A673 (cell line): ENCODE data around the gene ATXN2. TPM values are rescaled to one million over a fixed set of nuclear protein-coding genes. Genes with fewer than 3 reads are reported as not detected.
A peak's percentile ranks its signal among the peaks of the same experiment; 100 is the strongest.

ENCODE experiments used
- BruUV-seq: library from RNA; stranded (reverse); fragments of 400-500 nt; replicated peaks from 2 replicates; lab custom pipeline; 2021; lab: Mats Ljungman, UMichigan
- CTCF ChIA-PET: fragments of 300-600 bp; sonication (Branson Sonifier 250); formaldehyde crosslinking; loops from one replicate; lab custom pipeline; 2022; ENCODE audit warnings: antibody characterized with exemption; lab: Charles Lee
- POLR2A ChIA-PET: fragments of 300-600 bp; sonication (Branson Sonifier 250); formaldehyde crosslinking; loops from one replicate; lab custom pipeline; 2022; ENCODE audit warnings: antibody characterized with exemption; ENCODE audit not compliant: low non-redundant PET; lab: Charles Lee
- DNase-seq: peaks from one replicate; pipeline ENCODE4 v3.0.0-alpha.2; 2015; ENCODE audit warnings: low spot score
- H3K27ac ChIP-seq: fragments of 200-600 bp; sonication (generic); 2 replicates; pipeline ENCODE4 v1.5.1; 2016; ENCODE audit warnings: mixed run types, low read depth, mild to moderate bottlenecking, mixed read lengths, antibody characterized with exemption, low read length; ENCODE audit not compliant: poor library complexity, severe bottlenecking
- H3K27me3 ChIP-seq: fragments of 200-600 bp; sonication (generic); replicated peaks from 2 replicates; pipeline ENCODE4 v1.6.1; 2017; ENCODE audit warnings: mixed run types, low read depth, mild to moderate bottlenecking, mixed read lengths, antibody characterized with exemption, low read length; ENCODE audit not compliant: insufficient read depth, poor library complexity
- H3K36me3 ChIP-seq: fragments of 200-600 bp; sonication (generic); 2 replicates; pipeline ENCODE4 v1.6.1; 2016; ENCODE audit warnings: mixed run types, mild to moderate bottlenecking, mixed read lengths, antibody characterized with exemption, low read length; ENCODE audit not compliant: insufficient read depth, poor library complexity, severe bottlenecking
- H3K4me1 ChIP-seq: fragments of 200-600 bp; sonication (generic); 2 replicates; pipeline ENCODE4 v1.6.1; 2017; ENCODE audit warnings: mixed run types, mild to moderate bottlenecking, mixed read lengths, antibody characterized with exemption, low read length; ENCODE audit not compliant: insufficient read depth, poor library complexity, severe bottlenecking
- H3K4me3 ChIP-seq: fragments of 200-600 bp; sonication (generic); 2 replicates; pipeline ENCODE4 v1.5.1; 2016; ENCODE audit warnings: low read depth, mixed run types, mild to moderate bottlenecking, mixed read lengths, low read length; ENCODE audit not compliant: poor library complexity, severe bottlenecking
- H3K9me3 ChIP-seq: fragments of 200-600 bp; sonication (generic); 2 replicates; pipeline ENCODE4 v1.6.1; 2016; ENCODE audit warnings: mixed run types, low read depth, mild to moderate bottlenecking, mixed read lengths, antibody characterized with exemption, low read length; ENCODE audit not compliant: poor library complexity, severe bottlenecking
- EZH2 ChIP-seq: fragments of 200-600 bp; sonication (generic); IDR thresholded peaks from 2 replicates; pipeline ENCODE4 v1.6.1; 2017; ENCODE audit warnings: borderline replicate concordance, low read depth, mild to moderate bottlenecking, mixed read lengths, antibody characterized with exemption, low read length; ENCODE audit not compliant: poor library complexity, severe bottlenecking
- intact Hi-C: fragments of 100-400 bp; cut with micrococcal nuclease; formaldehyde crosslinking; loops from one replicate; pipeline ENCODE4 v1.10.0; 2022; ENCODE audit not compliant: unreplicated experiment
- total RNA-seq: library from RNA; stranded (reverse); gene quantifications from 2 replicates; pipeline ENCODE4 v1.2.3, GENCODE V29; 2021
- TF ChIP-seq, protein P1 (sequence below): fragments of 300-800, 200-600 bp; sonication (generic); conservative IDR thresholded peaks from 2 replicates; pipeline ENCODE4 v1.5.1; 2017; ENCODE audit warnings: low read depth, mild to moderate bottlenecking, antibody characterized with exemption, low read length, moderate library complexity, mixed read lengths

ATXN2 gene
- total RNA-seq, 1 experiment from 2014 or later = 94.4 TPM

DNA sequence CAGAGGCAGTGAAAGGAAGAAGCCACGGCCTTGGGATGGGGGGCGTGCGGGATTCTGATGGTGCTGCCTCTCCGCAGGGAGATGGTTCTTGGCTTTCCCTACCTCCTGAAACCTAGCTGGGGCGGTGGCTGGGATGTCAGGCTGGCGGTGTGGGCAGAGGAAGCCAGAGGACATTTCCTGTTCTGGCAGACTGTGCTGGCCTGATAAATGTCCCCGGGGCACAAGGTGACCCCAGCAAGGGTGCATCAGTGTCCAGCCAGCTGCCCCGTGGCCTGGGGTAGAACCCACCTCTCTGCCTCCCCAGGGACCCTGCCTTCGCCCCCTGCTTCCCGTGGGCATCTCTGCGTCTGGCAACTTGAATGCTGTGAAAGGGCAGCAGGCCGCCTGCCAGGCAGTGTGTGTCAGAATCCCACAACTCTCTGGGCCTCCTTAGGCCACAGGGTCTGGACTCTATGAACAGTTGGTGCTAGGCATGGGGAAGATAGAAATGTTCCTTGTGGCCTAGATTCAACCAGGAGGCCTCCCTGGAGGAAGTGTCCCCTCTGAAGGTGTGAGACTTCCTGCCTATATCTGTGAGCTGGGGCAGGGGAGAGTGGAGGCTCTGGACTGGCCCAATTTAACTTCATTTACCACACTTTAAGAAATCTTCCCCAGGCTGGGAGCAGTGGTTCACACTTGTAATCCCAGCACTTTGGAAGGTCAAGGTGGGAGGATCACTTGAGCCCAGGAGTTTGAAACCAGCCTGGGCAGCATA is 188.5 kb downstream of the ATXN2 start:
- peaks cover 68% of the 10 kb centered on the region for H3K4me1 ChIP-seq
- H3K9me3 ChIP-seq = no peaks in the 10 kb centered on the region
- no peaks in the 10 kb centered on the region for H3K27me3 ChIP-seq
- H3K4me3 ChIP-seq = peak overlapping the region; percentile 80
- POLR2A ChIA-PET = no interaction called here
- peak; percentile 53 for DNase-seq
- intact Hi-C loops = no loop called here
- H3K27ac ChIP-seq = peak overlapping the region; percentile 91
- TSS peak; percentile 38 for BruUV-seq
- CTCF ChIA-PET = interaction anchor here (1.1 to 2.1 kb wide), 4 partner anchors 7 to 41 kb away, joined by 5 to 10 read pairs (median 6); no protein-coding TSS in a partner anchor
- no peaks in the 10 kb centered on the region for H3K36me3 ChIP-seq
- TF ChIP-seq EZH2 = no peak
- TF ChIP-seq, protein P1, sequence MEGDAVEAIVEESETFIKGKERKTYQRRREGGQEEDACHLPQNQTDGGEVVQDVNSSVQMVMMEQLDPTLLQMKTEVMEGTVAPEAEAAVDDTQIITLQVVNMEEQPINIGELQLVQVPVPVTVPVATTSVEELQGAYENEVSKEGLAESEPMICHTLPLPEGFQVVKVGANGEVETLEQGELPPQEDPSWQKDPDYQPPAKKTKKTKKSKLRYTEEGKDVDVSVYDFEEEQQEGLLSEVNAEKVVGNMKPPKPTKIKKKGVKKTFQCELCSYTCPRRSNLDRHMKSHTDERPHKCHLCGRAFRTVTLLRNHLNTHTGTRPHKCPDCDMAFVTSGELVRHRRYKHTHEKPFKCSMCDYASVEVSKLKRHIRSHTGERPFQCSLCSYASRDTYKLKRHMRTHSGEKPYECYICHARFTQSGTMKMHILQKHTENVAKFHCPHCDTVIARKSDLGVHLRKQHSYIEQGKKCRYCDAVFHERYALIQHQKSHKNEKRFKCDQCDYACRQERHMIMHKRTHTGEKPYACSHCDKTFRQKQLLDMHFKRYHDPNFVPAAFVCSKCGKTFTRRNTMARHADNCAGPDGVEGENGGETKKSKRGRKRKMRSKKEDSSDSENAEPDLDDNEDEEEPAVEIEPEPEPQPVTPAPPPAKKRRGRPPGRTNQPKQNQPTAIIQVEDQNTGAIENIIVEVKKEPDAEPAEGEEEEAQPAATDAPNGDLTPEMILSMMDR = no peak

DNA sequence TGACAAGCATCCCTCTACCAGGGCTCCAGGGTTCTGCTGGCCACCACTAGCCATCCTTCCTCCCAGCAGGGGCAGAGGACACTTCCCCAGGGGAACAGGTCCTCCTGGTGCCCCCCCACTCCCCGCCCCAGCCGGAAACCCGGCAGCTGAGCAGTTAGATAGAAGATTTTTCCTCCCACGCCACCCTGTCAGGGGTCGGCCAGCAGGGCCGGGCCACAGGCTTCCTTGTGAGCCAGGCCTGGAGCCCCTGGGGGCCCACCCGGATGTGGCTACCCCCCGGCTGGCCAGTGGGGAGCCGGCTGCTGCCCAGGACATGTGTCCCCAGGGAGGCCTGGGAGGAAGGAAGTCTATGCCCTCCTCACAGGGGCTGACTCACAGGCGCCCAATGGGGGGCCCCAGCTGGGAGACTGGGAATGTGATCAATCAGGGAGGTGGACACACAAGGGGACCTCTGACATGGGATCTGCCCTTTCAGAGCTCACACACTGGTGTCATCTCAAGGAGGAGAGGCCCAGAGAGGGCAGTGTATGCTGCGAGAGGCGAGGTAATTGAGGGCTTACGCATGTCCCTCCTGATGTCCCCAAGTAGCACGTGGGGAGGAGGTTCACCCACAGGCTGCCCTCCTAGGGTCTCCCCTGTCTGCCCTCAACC is 189.2 kb downstream of the ATXN2 start:
- peaks cover 71% of the 10 kb centered on the region for H3K4me1 ChIP-seq
- TF ChIP-seq EZH2 = no peak
- TF ChIP-seq, protein P1 = no peak
- peak overlapping the region; percentile 91 for H3K27ac ChIP-seq
- no peaks in the 10 kb centered on the region for H3K27me3 ChIP-seq
- no peaks in the 10 kb centered on the region for H3K9me3 ChIP-seq
- intact Hi-C loops = loop anchor here (5.0 kb wide), 1 partner anchor 187 kb away; the partner anchor contains the start of gene ATXN2
- no TSS peak for BruUV-seq
- POLR2A ChIA-PET = interaction anchor here (0.5 kb wide), 1 partner anchor 28 kb away, joined by 3 read pairs; no protein-coding TSS in a partner anchor
- H3K4me3 ChIP-seq = peak overlapping the region; percentile 80
- CTCF ChIA-PET = interaction anchor here (1.1 to 2.0 kb wide), 2 partner anchors 13 to 42 kb away, joined by 5 to 6 read pairs; no protein-coding TSS in a partner anchor
- no peaks in the 10 kb centered on the region for H3K36me3 ChIP-seq
- peak; percentile 93 for DNase-seq

DNA sequence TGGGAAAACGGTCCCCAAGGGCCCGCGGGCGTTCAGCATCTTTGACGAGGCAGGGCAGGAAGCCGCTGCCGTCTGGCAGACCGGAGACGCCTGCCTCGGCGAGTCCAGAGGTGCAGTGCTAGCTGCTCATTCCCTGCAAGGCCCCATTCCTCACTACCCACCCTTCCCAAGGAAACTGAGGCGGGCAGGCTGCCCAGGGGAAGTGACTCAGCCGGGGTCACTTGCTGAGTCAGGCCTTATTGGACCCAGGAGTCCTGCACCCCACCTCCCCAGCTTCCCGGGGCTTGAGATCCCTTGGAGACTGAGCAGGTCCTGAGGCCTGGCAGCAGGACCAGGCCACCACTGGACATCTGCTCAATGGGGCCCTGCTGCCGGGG is 189.7 kb downstream of the ATXN2 start:
- POLR2A ChIA-PET = no interaction called here
- no peaks in the 10 kb centered on the region for H3K9me3 ChIP-seq
- peak; percentile 76 for DNase-seq
- intact Hi-C loops = loop anchor here (5.0 kb wide), 1 partner anchor 188 kb away; the partner anchor contains the start of gene ATXN2
- peak overlapping the region; percentile 91 for H3K27ac ChIP-seq
- BruUV-seq = TSS peak; percentile 9
- TF ChIP-seq EZH2 = no peak
- TF ChIP-seq, protein P1 = no peak
- H3K4me3 ChIP-seq = peak overlapping the region; percentile 80
- no peaks in the 10 kb centered on the region for H3K27me3 ChIP-seq
- H3K4me1 ChIP-seq = peaks cover 76% of the 10 kb centered on the region
- H3K36me3 ChIP-seq = no peaks in the 10 kb centered on the region
- CTCF ChIA-PET = interaction anchor here (2.0 kb wide), 1 partner anchor 12 kb away, joined by 6 read pairs; no protein-coding TSS in a partner anchor
